HG03575 (cell line): ENCODE measurements around the gene RHBDL1.

ENCODE experiments used
- ATAC-seq: cut with Tn5 transposase; IDR thresholded peaks from one replicate; pipeline ENCODE4 v1.9.1; 2021; ENCODE audit not compliant: unreplicated experiment, insufficient number of reproducible peaks, low FRiP score; ENCODE audit errors: extremely low read depth

RHBDL1 gene

GRCh38 chr16:722835-723633 lies 47.6 kb downstream of the RHBDL1 start:
- no peak for ATAC-seq

DNA sequence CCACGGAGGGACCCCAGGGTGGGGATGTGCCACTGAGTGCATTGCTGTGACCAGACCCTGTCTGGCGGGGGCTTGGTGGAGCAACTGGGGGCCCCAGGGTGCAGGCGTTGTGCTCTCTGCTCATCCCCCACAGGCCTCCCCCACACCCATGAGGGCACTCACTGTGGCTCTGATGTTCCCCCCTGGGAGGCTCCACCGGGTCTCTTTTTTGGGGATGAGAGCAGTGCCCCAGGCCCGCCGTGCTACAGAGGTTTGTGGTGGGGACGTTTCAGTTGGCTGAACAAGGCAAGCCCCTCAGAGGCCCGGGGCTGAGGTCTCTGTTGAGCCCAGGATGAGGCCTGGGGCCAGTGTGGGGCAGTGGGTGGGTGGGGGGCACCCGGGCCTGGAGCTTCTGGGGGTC lies 48.2 kb downstream of the RHBDL1 start:
- no peak for ATAC-seq

DNA sequence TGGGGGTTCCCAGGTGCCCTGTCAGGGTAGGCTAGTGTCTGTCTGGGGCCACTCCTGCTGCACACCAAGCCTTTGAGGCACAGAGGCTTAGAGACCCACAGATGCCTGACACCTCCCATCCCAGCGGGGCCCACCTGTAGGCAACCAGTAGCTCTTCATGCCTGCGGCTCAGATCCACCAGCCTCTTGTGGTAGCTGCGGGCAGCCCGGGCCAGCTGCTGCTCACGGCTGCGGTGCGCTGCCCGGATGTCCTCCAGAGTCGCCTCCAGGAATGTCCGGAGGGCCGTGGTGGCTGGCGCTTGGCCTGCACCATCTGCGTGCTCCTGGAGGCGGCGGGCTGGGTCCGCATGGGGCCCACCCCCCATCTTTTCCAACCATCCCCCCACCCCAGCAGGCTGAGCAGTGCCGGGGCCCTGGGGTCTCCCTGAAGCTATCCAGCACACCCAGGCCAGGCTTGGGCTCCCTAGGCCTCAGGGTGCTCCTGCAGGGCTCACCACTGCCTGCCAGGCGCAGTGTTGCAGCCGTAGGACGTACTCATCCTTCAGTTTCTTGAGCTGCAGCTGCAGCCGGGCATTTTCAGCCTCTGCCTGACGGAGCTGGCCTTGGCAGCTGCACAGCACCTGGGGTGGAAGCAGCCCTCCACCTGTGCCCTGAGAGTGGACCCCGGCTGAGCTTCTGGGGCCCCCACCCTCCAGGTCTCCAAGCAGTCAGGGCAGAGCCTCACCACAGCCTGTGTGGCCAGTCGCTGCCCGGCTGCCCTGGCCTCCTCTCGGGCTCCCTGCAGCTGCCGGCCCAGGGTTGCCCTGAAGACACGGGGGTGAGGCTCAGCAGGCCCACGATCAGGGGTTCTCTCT lies 48.9 kb downstream of the RHBDL1 start:
- ATAC-seq = no peak

- ATAC-seq = no peak
These were observed 49.5 kb downstream of the RHBDL1 start for GRCh38 chr16:725041-725376.

GRCh38 chr16:725463-726187 lies 50.2 kb downstream of the RHBDL1 start:
- no peak for ATAC-seq

DNA sequence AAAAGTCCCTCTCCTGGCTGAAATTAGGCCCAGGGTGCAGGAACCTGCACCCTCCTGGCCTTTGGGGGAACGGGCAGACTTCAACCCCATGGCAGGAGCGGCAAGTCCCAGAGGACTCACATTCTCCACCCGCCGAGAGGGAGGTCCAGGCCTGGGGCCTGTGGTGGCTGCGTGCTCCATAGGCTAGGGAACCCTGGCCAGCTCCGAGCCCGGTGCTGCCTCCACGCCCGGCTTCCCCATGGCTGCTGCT lies 50.6 kb downstream of the RHBDL1 start:
- ATAC-seq = no peak

- ATAC-seq = no peak
These were observed 51.2 kb downstream of the RHBDL1 start, which contains the start of the genes CCDC78 and HAGHL for GRCh38 chr16:726438-727290. Gene CCDC78, minus strand, starts transcription at chr16:726443. Its CDS starts 76 bp downstream, at chr16:726367. Gene HAGHL, plus strand, starts transcription at chr16:727106. Its CDS starts 404 bp downstream, at chr16:727510.

DNA sequence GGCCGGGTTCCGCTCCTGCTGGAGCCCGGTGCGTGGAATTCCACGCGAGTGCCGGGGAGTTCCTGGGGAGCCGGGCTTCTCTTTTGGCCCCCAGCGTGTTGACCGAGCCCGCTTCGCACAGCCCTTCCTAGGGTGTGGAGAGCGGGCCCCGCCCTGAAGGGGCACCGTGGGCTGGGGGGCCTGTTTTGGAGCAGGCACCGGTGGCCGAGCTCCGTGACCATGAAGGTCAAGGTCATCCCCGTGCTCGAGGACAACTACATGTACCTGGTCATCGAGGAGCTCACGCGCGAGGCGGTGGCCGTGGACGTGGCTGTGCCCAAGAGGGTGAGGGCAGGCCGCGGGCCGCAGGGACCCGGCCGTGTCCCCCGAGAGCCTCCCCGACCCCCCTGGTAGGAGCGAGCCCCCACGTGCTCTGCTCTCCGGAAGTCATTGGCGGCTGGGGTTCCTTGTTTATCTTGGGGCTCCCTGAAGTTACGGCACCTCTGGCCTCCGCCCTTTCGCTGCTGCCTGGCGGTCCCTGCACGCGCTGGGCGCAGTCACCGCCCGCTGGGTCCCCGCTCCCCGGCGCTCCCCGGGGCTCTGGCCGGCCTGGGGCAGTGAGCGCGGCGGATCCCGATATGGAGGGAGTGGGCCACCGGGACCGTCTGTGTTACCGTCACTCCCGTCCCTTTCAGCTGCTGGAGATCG lies 52.0 kb downstream of the RHBDL1 start:
- no peak for ATAC-seq
